ENCODE measurements around the gene PTPRE.

PTPRE gene

DNA sequence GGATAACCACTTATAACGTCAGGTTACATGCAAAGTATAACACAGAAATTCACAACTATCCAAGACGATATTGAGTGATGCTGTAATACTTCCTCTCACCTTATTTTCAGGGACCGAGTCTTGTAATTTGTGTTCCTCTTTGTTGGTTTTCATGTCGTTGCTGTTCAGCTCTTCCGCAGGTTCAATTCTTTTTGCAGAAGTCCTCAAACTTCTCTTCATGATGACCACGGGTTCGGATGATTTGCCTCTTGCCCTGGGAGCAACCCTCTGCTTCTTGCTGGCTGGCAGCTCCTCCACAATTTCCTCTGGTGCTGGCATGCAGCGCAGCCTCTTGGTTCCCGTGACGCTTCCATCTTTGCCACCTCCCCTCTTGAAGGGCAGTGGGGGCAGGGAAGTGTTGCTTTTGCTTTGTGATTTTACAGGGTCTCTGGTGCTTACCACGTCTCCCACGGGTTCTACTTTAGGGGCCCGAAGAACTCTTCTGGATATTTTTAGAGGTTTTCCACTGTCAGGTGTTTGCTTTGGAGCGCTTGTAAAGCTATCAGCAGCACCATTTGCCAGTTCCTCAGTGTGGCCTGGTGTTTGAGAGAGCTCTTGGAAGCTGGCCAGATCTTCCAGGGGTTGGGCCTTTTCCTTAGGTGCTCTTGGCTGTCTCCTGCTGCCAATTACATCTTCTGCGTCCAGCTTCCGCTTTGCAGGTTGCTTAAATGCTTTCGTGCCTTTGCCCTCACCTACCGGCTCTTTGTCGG, 195.8 kb downstream of the PTPRE start:
- no peak for TF ChIP-seq EZH2phosphoT487 (IDR thresholded peaks at IDR 0.05; ENCODE audit: borderline replicate concordance)
- TF ChIP-seq, protein P1, sequence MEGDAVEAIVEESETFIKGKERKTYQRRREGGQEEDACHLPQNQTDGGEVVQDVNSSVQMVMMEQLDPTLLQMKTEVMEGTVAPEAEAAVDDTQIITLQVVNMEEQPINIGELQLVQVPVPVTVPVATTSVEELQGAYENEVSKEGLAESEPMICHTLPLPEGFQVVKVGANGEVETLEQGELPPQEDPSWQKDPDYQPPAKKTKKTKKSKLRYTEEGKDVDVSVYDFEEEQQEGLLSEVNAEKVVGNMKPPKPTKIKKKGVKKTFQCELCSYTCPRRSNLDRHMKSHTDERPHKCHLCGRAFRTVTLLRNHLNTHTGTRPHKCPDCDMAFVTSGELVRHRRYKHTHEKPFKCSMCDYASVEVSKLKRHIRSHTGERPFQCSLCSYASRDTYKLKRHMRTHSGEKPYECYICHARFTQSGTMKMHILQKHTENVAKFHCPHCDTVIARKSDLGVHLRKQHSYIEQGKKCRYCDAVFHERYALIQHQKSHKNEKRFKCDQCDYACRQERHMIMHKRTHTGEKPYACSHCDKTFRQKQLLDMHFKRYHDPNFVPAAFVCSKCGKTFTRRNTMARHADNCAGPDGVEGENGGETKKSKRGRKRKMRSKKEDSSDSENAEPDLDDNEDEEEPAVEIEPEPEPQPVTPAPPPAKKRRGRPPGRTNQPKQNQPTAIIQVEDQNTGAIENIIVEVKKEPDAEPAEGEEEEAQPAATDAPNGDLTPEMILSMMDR (conservative IDR thresholded peaks at IDR 0.05; ENCODE audit: low read length), result no peak
- H3K4me2 ChIP-seq (ENCODE audit: low read depth, low read length, poor library complexity, severe bottlenecking), result no peak overlapping the region
- no peaks in the 10 kb centered on the region for H3K9me2 ChIP-seq (replicated peaks; ENCODE audit: low read depth, low read length)
- H3K36me3 ChIP-seq (ENCODE audit: insufficient read depth, low read length), result peaks cover 100% of the 10 kb centered on the region
- H3K4me3 ChIP-seq (ENCODE audit: low read length, poor library complexity, severe bottlenecking), result no peak overlapping the region
- H3K9me3 ChIP-seq (ENCODE audit: insufficient read depth, low read depth, low read length), result no peaks in the 10 kb centered on the region
- H3K79me2 ChIP-seq (ENCODE audit: insufficient read depth, low read length), result peaks cover 59% of the 10 kb centered on the region
- H3F3A ChIP-seq (ENCODE audit: low read depth), result no peaks in the 10 kb centered on the region; the same call in 1 of the 2 replicates
- H3K9ac ChIP-seq (ENCODE audit: low read depth, low read length, poor library complexity, severe bottlenecking), result no peak overlapping the region
- no peaks in the 10 kb centered on the region for H3K4me1 ChIP-seq (ENCODE audit: insufficient read depth, low read length, poor library complexity, severe bottlenecking)
- H2AFZ ChIP-seq (ENCODE audit: low read length), result no peak overlapping the region
- H3K27me3 ChIP-seq (ENCODE audit: insufficient read depth, low read length, poor library complexity, severe bottlenecking), result no peaks in the 10 kb centered on the region
- peaks cover 15% of the 10 kb centered on the region for H4K20me1 ChIP-seq (ENCODE audit: insufficient read depth, low read length, poor library complexity, severe bottlenecking)

- no peaks in the 10 kb centered on the region for H3K27me3 ChIP-seq (ENCODE audit: insufficient read depth, low read length, poor library complexity, severe bottlenecking)
- H2AFZ ChIP-seq (ENCODE audit: low read length), result no peak overlapping the region
- no peak overlapping the region for H3K9ac ChIP-seq (ENCODE audit: low read depth, low read length, poor library complexity, severe bottlenecking)
- no peak for TF ChIP-seq EZH2phosphoT487 (IDR thresholded peaks at IDR 0.05; ENCODE audit: borderline replicate concordance)
- TF ChIP-seq, protein P1 (conservative IDR thresholded peaks at IDR 0.05; ENCODE audit: low read length), result no peak
- H3K9me2 ChIP-seq (replicated peaks; ENCODE audit: low read depth, low read length), result no peaks in the 10 kb centered on the region
- H3K79me2 ChIP-seq (ENCODE audit: insufficient read depth, low read length), result peaks cover 59% of the 10 kb centered on the region
- H3K9me3 ChIP-seq (ENCODE audit: insufficient read depth, low read depth, low read length), result no peaks in the 10 kb centered on the region
- no peak overlapping the region for H3K4me3 ChIP-seq (ENCODE audit: low read length, poor library complexity, severe bottlenecking)
- H3K36me3 ChIP-seq (ENCODE audit: insufficient read depth, low read length), result peaks cover 100% of the 10 kb centered on the region
- no peaks in the 10 kb centered on the region; the same call in 1 of the 2 replicates for H3F3A ChIP-seq (ENCODE audit: low read depth)
- H3K4me2 ChIP-seq (ENCODE audit: low read depth, low read length, poor library complexity, severe bottlenecking), result no peak overlapping the region
- H3K4me1 ChIP-seq (ENCODE audit: insufficient read depth, low read length, poor library complexity, severe bottlenecking), result no peaks in the 10 kb centered on the region
- peaks cover 15% of the 10 kb centered on the region for H4K20me1 ChIP-seq (ENCODE audit: insufficient read depth, low read length, poor library complexity, severe bottlenecking)
Measured at GRCh38 chr10:128103229-128103714, 196.4 kb downstream of the PTPRE start.

GRCh38 chr10:128105383-128105782, 198.5 kb downstream of the PTPRE start:
- H3K27me3 ChIP-seq (ENCODE audit: insufficient read depth, low read length, poor library complexity, severe bottlenecking), result no peaks in the 10 kb centered on the region
- H3K4me3 ChIP-seq (ENCODE audit: low read length, poor library complexity, severe bottlenecking), result no peak overlapping the region
- H3F3A ChIP-seq (ENCODE audit: low read depth), result no peaks in the 10 kb centered on the region; the same call in 1 of the 2 replicates
- no peak overlapping the region for H2AFZ ChIP-seq (ENCODE audit: low read length)
- no peaks in the 10 kb centered on the region for H3K4me1 ChIP-seq (ENCODE audit: insufficient read depth, low read length, poor library complexity, severe bottlenecking)
- H3K36me3 ChIP-seq (ENCODE audit: insufficient read depth, low read length), result peaks cover 100% of the 10 kb centered on the region
- TF ChIP-seq, protein P1 (conservative IDR thresholded peaks at IDR 0.05; ENCODE audit: low read length), result no peak
- no peak for TF ChIP-seq EZH2phosphoT487 (IDR thresholded peaks at IDR 0.05; ENCODE audit: borderline replicate concordance)
- no peak overlapping the region for H3K9ac ChIP-seq (ENCODE audit: low read depth, low read length, poor library complexity, severe bottlenecking)
- no peaks in the 10 kb centered on the region for H3K9me3 ChIP-seq (ENCODE audit: insufficient read depth, low read depth, low read length)
- no peak overlapping the region for H3K4me2 ChIP-seq (ENCODE audit: low read depth, low read length, poor library complexity, severe bottlenecking)
- H4K20me1 ChIP-seq (ENCODE audit: insufficient read depth, low read length, poor library complexity, severe bottlenecking), result peaks cover 21% of the 10 kb centered on the region
- H3K9me2 ChIP-seq (replicated peaks; ENCODE audit: low read depth, low read length), result no peaks in the 10 kb centered on the region
- peaks cover 55% of the 10 kb centered on the region for H3K79me2 ChIP-seq (ENCODE audit: insufficient read depth, low read length)

All from Loucy (cell line).